ENCODE results near the gene RSU1. TPM values are rescaled to one million over a fixed set of nuclear protein-coding genes. Genes with fewer than 3 reads are reported as not detected.

RSU1 gene
- total RNA-seq, 4 donors from 2014 or later = 41.4 to 58.7 (median 57.4) TPM

DNA sequence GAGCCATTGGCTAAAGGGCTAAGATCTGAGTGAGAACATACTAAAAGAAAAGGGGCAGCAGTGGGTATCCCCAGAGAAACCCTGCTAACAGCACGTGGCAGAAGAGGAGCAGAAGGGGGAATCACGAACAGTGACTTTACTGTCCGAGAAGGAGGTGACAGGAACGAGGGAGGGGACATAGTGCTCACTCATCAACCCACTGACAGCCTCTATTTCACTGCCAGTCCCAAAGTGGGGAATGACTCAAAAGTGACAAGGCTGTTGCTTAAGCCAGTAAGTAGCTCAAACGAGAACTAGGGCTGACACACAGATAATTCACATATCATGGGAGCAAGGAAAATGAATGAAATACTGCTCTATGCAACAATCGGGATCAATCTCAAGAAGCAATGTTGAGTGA is 92.7 kb downstream of the RSU1 start:
- H3K4me3 ChIP-seq = no peak overlapping the region
- no peaks in the 10 kb centered on the region for H3K9me3 ChIP-seq
- H3K27me3 ChIP-seq = no peaks in the 10 kb centered on the region
- H3K36me3 ChIP-seq = peaks cover 24% of the 10 kb centered on the region
- WGBS = 78% methylated on average over 6 of the region's 6 CpGs
- no peaks in the 10 kb centered on the region for H3K4me1 ChIP-seq
- no peak overlapping the region for H3K27ac ChIP-seq
- TF ChIP-seq POLR2A (IDR thresholded peaks at IDR 0.05) (no peak), EP300 (IDR thresholded peaks at IDR 0.05) (no peak), POLR2AphosphoS5 (IDR thresholded peaks at IDR 0.05) (no peak)
- TF ChIP-seq, protein P1, sequence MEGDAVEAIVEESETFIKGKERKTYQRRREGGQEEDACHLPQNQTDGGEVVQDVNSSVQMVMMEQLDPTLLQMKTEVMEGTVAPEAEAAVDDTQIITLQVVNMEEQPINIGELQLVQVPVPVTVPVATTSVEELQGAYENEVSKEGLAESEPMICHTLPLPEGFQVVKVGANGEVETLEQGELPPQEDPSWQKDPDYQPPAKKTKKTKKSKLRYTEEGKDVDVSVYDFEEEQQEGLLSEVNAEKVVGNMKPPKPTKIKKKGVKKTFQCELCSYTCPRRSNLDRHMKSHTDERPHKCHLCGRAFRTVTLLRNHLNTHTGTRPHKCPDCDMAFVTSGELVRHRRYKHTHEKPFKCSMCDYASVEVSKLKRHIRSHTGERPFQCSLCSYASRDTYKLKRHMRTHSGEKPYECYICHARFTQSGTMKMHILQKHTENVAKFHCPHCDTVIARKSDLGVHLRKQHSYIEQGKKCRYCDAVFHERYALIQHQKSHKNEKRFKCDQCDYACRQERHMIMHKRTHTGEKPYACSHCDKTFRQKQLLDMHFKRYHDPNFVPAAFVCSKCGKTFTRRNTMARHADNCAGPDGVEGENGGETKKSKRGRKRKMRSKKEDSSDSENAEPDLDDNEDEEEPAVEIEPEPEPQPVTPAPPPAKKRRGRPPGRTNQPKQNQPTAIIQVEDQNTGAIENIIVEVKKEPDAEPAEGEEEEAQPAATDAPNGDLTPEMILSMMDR (IDR thresholded peaks at IDR 0.05) = no peak
- DNase-seq (ENCODE audit: low spot score in 2 of 2) = no peak

DNA sequence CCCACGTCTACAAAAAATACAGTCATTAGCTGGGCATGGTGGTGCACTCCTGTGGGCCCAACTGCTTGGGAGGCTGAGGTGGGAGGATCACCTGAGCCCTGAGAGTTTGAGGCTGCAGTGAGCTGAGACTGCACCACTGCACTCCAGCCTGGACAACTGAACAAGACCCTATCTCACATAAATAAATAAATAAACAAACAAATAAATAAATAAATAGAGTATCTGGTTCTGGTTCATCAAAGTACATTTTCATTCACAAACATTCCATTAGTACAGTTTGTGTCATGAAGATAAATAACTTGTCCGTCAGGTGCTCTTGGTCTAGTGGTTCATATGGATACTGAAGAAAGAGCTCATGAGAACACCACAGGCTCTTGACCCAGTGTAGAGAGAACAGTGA is 96.4 kb downstream of the RSU1 start:
- no peaks in the 10 kb centered on the region for H3K9me3 ChIP-seq
- WGBS = 96% methylated on average over 2 of the region's 2 CpGs
- no peak overlapping the region for H3K4me3 ChIP-seq
- H3K27ac ChIP-seq = no peak overlapping the region
- peaks cover 20% of the 10 kb centered on the region for H3K36me3 ChIP-seq
- no peak for DNase-seq (ENCODE audit: low spot score in 2 of 2)
- H3K4me1 ChIP-seq = no peaks in the 10 kb centered on the region
- TF ChIP-seq POLR2A (IDR thresholded peaks at IDR 0.05) (no peak), EP300 (IDR thresholded peaks at IDR 0.05) (no peak)
- TF ChIP-seq, protein P1 (IDR thresholded peaks at IDR 0.05) = no peak
- no peaks in the 10 kb centered on the region for H3K27me3 ChIP-seq

DNA sequence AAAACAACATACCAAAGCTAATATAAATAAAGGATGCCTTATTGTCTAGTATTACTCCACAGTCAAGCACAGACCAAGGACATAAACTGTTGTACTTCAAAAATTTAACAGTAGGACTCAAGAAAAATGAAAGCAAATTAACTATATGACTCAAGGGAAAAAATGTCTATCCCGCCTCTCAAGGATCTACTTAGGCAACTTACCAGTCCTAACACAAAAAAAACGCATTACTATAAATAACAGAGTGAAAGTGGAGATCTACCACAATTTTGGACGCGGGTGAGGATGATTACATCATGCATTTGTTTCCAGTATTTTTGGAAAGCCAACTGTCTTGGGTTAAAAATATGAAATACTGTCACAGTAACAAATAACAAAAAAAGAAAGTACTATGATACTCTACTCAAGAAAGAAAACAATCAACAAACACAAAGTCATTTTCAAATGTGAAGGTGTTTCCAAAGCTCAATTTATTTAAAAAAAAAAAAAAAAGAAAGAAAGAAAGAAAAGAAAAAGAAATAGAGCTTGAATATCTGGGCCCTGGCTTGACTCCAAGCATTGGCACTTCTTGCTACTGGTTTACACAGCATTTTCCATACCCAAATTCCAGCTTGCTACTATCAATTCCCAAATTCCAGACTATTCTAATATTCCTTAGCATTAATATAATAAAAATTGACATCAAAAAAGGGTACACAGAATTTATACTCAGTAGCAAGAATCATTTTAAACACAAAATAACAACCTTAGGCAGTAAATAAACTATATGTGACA is 99.4 kb downstream of the RSU1 start:
- peaks cover 14% of the 10 kb centered on the region for H3K36me3 ChIP-seq
- no peak overlapping the region for H3K4me3 ChIP-seq
- TF ChIP-seq POLR2AphosphoS5 (IDR thresholded peaks at IDR 0.05) (no peak), POLR2A (IDR thresholded peaks at IDR 0.05) (no peak), EP300 (IDR thresholded peaks at IDR 0.05) (no peak)
- TF ChIP-seq, protein P1 (IDR thresholded peaks at IDR 0.05) = no peak
- H3K27me3 ChIP-seq = no peaks in the 10 kb centered on the region
- no peak for DNase-seq (ENCODE audit: low spot score in 2 of 2)
- WGBS = 69% methylated on average over 4 of the region's 4 CpGs
- no peaks in the 10 kb centered on the region for H3K4me1 ChIP-seq
- H3K9me3 ChIP-seq = peaks cover 1% of the 10 kb centered on the region
- no peak overlapping the region for H3K27ac ChIP-seq

DNA sequence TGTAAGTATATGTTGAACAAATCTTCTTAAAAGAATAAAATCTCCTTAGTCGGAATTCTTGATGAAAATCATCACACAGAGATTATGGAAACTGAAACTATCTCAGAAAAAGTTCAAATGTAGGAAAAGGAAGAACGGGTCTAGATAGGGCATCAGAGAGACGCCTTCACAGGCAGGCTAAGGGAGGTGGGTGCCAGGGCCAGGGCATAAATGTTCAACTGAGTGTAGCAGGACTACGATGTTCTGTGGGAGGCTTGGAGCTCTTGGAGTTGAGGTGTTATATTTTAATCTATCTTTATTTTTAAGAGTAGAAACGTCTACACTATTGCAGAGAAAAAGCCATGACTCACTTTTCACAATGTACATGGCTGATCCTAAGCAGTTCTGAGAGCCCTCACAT is 101.2 kb downstream of the RSU1 start:
- no peak for DNase-seq (ENCODE audit: low spot score in 2 of 2)
- Histone ChIP-seq H3K4me1 (no peaks in the 10 kb centered on the region), H3K4me3 (no peak overlapping the region), H3K27me3 (no peaks in the 10 kb centered on the region), H3K27ac (no peak overlapping the region), H3K9me3 (peaks cover 8% of the 10 kb centered on the region), H3K36me3 (peaks cover 8% of the 10 kb centered on the region)
- no peak for TF ChIP-seq EP300 (IDR thresholded peaks at IDR 0.05)
- no peak for TF ChIP-seq POLR2A (IDR thresholded peaks at IDR 0.05)
- TF ChIP-seq, protein P1 (IDR thresholded peaks at IDR 0.05) = no peak
- no peak for TF ChIP-seq POLR2AphosphoS5 (IDR thresholded peaks at IDR 0.05)
- 93% methylated on average over 5 of the region's 5 CpGs for WGBS

DNA sequence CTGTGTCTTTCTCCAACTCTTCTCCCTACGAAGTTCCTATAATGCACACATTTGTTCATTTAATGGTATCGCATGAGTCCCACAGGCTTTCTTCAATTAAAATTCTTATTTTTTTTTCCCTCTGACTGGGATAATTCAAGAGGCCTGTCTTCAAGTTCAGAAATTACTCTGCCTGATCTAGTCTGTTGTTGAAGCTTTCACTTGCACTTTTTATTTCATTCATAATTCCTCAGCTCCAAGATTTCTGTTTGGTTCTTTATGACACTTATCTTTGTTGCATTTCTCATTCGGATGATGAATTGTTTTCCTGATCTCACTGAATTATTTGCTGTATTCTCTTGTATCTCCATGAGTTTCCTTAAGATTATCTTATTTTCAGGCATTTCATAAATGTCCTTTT is 103.9 kb downstream of the RSU1 start:
- 99% methylated on average over 3 of the region's 3 CpGs for WGBS
- Histone ChIP-seq H3K27me3 (no peaks in the 10 kb centered on the region), H3K27ac (no peak overlapping the region), H3K4me1 (no peaks in the 10 kb centered on the region), H3K9me3 (peaks cover 12% of the 10 kb centered on the region), H3K36me3 (peaks cover 2% of the 10 kb centered on the region), H3K4me3 (no peak overlapping the region)
- TF ChIP-seq EP300 (IDR thresholded peaks at IDR 0.05) = no peak
- TF ChIP-seq POLR2AphosphoS5 (IDR thresholded peaks at IDR 0.05) = no peak
- TF ChIP-seq POLR2A (IDR thresholded peaks at IDR 0.05) = no peak
- TF ChIP-seq, protein P1 (IDR thresholded peaks at IDR 0.05) = no peak
- no peak for DNase-seq (ENCODE audit: low spot score in 2 of 2)

Data from suprapubic skin (tissue), 4 donors.